H1 (cell line): ENCODE measurements around the gene DNAJC24. TPM values are rescaled to one million over a fixed set of nuclear protein-coding genes. Genes with fewer than 3 reads are reported as not detected.
A peak's percentile ranks its signal among the peaks of the same experiment; 100 is the strongest.

Experiments used
- CTCF ChIA-PET: fragments of 300-600 bp; sonication (Branson Sonifier 250); formaldehyde crosslinking; loops from one replicate; lab custom pipeline; 2021; ENCODE audit not compliant: partially characterized antibody; lab: Charles Lee
- POLR2A ChIA-PET: fragments of 300-600 bp; sonication (Branson Sonifier 250); formaldehyde crosslinking; loops from one replicate; lab custom pipeline; 2021; ENCODE audit warnings: inconsistent platforms; ENCODE audit not compliant: partially characterized antibody; lab: Charles Lee
- DNase-seq, 2 experiments: peaks; one replicate each; pipeline versions ENCODE4 v3.0.0 to v3.0.0-alpha.2; 2010 to 2022; ENCODE audit warnings: low spot score in 2 of 2, low read depth in 1 of 2, mixed read lengths in 1 of 2
- FAIRE-seq: peaks from 2 replicates; lab custom pipeline; 2011; peaks lifted over from hg19 to GRCh38; lab: Jason Lieb, UNC
- H2AFZ ChIP-seq: 2 replicates; pipeline ENCODE4 v1.8.1; 2012; ENCODE audit warnings: low read length, inconsistent platforms
- H2AK5ac ChIP-seq: 2 replicates; pipeline ENCODE4 v1.6.1; 2013; ENCODE audit warnings: low read depth, low read length
- H2BK120ac ChIP-seq: replicated peaks from 2 replicates; pipeline ENCODE3; 2013; ENCODE audit warnings: low read depth, low read length, inconsistent platforms
- H2BK12ac ChIP-seq: 2 replicates; pipeline ENCODE4 v1.6.1; 2013; ENCODE audit warnings: low read depth, low read length
- H2BK15ac ChIP-seq: 2 replicates; pipeline ENCODE4 v1.6.1; 2013; ENCODE audit warnings: low read length
- H2BK20ac ChIP-seq: 2 replicates; pipeline ENCODE4 v1.6.1; 2013; ENCODE audit warnings: low read length
- H2BK5ac ChIP-seq: 2 replicates; pipeline ENCODE4 v1.6.1; 2013; ENCODE audit warnings: low read depth, low read length
- H3K14ac ChIP-seq: 2 replicates; pipeline ENCODE4 v1.6.1; 2013; ENCODE audit warnings: inconsistent platforms; ENCODE audit not compliant: insufficient read length
- H3K18ac ChIP-seq: 2 replicates; pipeline ENCODE4 v1.6.1; 2013; ENCODE audit warnings: low read length; ENCODE audit errors: extremely low read depth
- H3K23ac ChIP-seq: 2 replicates; pipeline ENCODE4 v1.6.1; 2013; ENCODE audit warnings: inconsistent platforms; ENCODE audit not compliant: insufficient read length
- H3K23me2 ChIP-seq: 2 replicates; pipeline ENCODE4 v1.6.1; 2013; ENCODE audit warnings: low read depth, low read length
- H3K27ac ChIP-seq: 2 replicates; pipeline ENCODE4 v1.6.1; 2011; ENCODE audit warnings: low read depth, low read length, inconsistent platforms
- H3K27me3 ChIP-seq, 4 experiments: replicated peaks in 1 of 4; 1 replicate in 1 of 4; 2 replicates in 3 of 4; pipeline versions ENCODE4 v1.6.1 to v1.8.1; 2011 to 2013; ENCODE audit warnings: low read length in 3 of 4, mild to moderate bottlenecking in 3 of 4, inconsistent platforms in 2 of 4, mixed read lengths in 2 of 4, moderate library complexity in 1 of 4; ENCODE audit not compliant: control insufficient read depth in 3 of 4, insufficient read depth in 3 of 4; ENCODE audit errors: extremely low read depth in 1 of 4
- H3K36me3 ChIP-seq, 4 experiments: 2 replicates each; pipeline versions ENCODE4 v1.6.1 to v1.8.1; 2011 to 2013; ENCODE audit warnings: mild to moderate bottlenecking in 4 of 4, low read length in 3 of 4, moderate library complexity in 2 of 4, control low read depth in 1 of 4, inconsistent platforms in 1 of 4; ENCODE audit not compliant: insufficient read depth in 4 of 4, control insufficient read depth in 2 of 4
- H3K4ac ChIP-seq: replicated peaks from 2 replicates; pipeline ENCODE3; 2013; ENCODE audit warnings: low read length, low read depth, mixed read lengths, inconsistent platforms; ENCODE audit not compliant: insufficient read length
- H3K4me1 ChIP-seq, 4 experiments: replicated peaks in 1 of 4; 1 replicate in 1 of 4; 2 replicates in 3 of 4; pipeline versions ENCODE4 v1.6.1 to v1.8.1; 2011 to 2013; ENCODE audit warnings: low read length in 3 of 4, inconsistent platforms in 2 of 4, mixed read lengths in 1 of 4; ENCODE audit not compliant: insufficient read depth in 4 of 4, control insufficient read depth in 3 of 4
- H3K4me2 ChIP-seq, 2 experiments: 2 replicates each; pipeline versions ENCODE4 v1.6.1 to v1.8.1; 2011 to 2013; ENCODE audit warnings: low read depth in 2 of 2, low read length in 2 of 2, control low read depth in 1 of 2, inconsistent platforms in 1 of 2, mild to moderate bottlenecking in 1 of 2; ENCODE audit not compliant: insufficient read depth in 1 of 2
- H3K4me3 ChIP-seq, 4 experiments: fragments of 200-600, 300-600 bp in 1 of 4; sonication (generic), shearing (Covaris generic), sonication (Bioruptor Twin) in 1 of 4; 2 replicates each; pipeline versions ENCODE4 v1.5.1 to v1.8.1; 2011 to 2016; ENCODE audit warnings: low read length in 4 of 4, low read depth in 3 of 4, control low read depth in 2 of 4, inconsistent platforms in 2 of 4, mild to moderate bottlenecking in 2 of 4, mixed read lengths in 1 of 4, moderate library complexity in 1 of 4; ENCODE audit not compliant: insufficient read depth in 2 of 4; ENCODE audit errors: extremely low read depth in 1 of 4
- H3K56ac ChIP-seq: replicated peaks from 2 replicates; pipeline ENCODE3; 2013; ENCODE audit warnings: low read depth, mild to moderate bottlenecking, mixed read lengths, low read length, inconsistent platforms; ENCODE audit not compliant: insufficient read length
- H3K79me1 ChIP-seq: 2 replicates; pipeline ENCODE4 v1.6.1; 2013; ENCODE audit warnings: low read depth, low read length, control low read depth
- H3K79me2 ChIP-seq, 2 experiments: 2 replicates each; pipeline versions ENCODE4 v1.6.1 to v1.8.1; 2012 to 2013; ENCODE audit warnings: low read length in 2 of 2, mild to moderate bottlenecking in 2 of 2, inconsistent platforms in 1 of 2; ENCODE audit not compliant: insufficient read depth in 2 of 2, control insufficient read depth in 1 of 2
- H3K9ac ChIP-seq, 4 experiments: replicated peaks in 1 of 4; 1 replicate in 1 of 4; 2 replicates in 3 of 4; pipeline versions ENCODE4 v1.6.1 to v1.8.1; 2011 to 2013; ENCODE audit warnings: low read depth in 3 of 4, low read length in 3 of 4, control low read depth in 2 of 4, mild to moderate bottlenecking in 2 of 4, moderate library complexity in 2 of 4, inconsistent platforms in 1 of 4; ENCODE audit errors: extremely low read depth in 1 of 4
- H3K9me3 ChIP-seq, 2 experiments: 2 replicates each; pipeline versions ENCODE4 v1.6.1 to v1.8.1; 2012 to 2013; ENCODE audit warnings: mild to moderate bottlenecking in 2 of 2, moderate library complexity in 2 of 2, control low read depth in 1 of 2, inconsistent platforms in 1 of 2, low read depth in 1 of 2, low read length in 1 of 2, mixed read lengths in 1 of 2; ENCODE audit not compliant: insufficient read depth in 2 of 2
- H4K20me1 ChIP-seq, 2 experiments: replicated peaks in 1 of 2; 2 replicates each; pipeline versions ENCODE3 to v1.8.1; 2011 to 2013; ENCODE audit warnings: inconsistent platforms in 2 of 2, low read length in 2 of 2, mild to moderate bottlenecking in 1 of 2; ENCODE audit not compliant: insufficient read depth in 2 of 2, control insufficient read depth in 1 of 2
- H4K5ac ChIP-seq: 2 replicates; pipeline ENCODE4 v1.6.1; 2013; ENCODE audit warnings: low read length, low read depth, mixed read lengths, inconsistent platforms; ENCODE audit not compliant: insufficient read length
- H4K8ac ChIP-seq: 2 replicates; pipeline ENCODE4 v1.8.0; 2013; ENCODE audit warnings: mild to moderate bottlenecking, moderate library complexity, low read length, inconsistent platforms; ENCODE audit not compliant: insufficient read depth; ENCODE audit errors: extremely low read depth
- H4K91ac ChIP-seq: replicated peaks from 2 replicates; pipeline ENCODE3; 2013; ENCODE audit warnings: low read length, mixed read lengths, inconsistent platforms; ENCODE audit not compliant: insufficient read length
- CTCF ChIP-seq, 3 experiments: IDR thresholded peaks; 1 replicate in 2 of 3; 2 replicates in 1 of 3; pipeline versions ENCODE4 v1.5.1 to v1.6.1; 2011; ENCODE audit warnings: low read length in 3 of 3, mild to moderate bottlenecking in 3 of 3, inconsistent platforms in 2 of 3, low read depth in 1 of 3, moderate library complexity in 1 of 3; ENCODE audit not compliant: insufficient read depth in 1 of 3; ENCODE audit errors: control extremely low read depth in 1 of 3
- EGR1 ChIP-seq: IDR thresholded peaks from 2 replicates; pipeline ENCODE4 v1.6.1; 2011; ENCODE audit warnings: low read depth, low read length, borderline replicate concordance
- PHF8 ChIP-seq: fragments of 200-600 bp; sonication (generic); conservative IDR thresholded peaks from 2 replicates; pipeline ENCODE4 v1.7.1; 2012; ENCODE audit warnings: low read depth, mild to moderate bottlenecking, inconsistent platforms, low read length, moderate library complexity
- RAD21 ChIP-seq, 2 experiments: IDR thresholded peaks in 1 of 2; conservative IDR thresholded peaks in 1 of 2; 2 replicates each; pipeline ENCODE4 v1.6.1; 2011; ENCODE audit warnings: low read depth in 2 of 2, low read length in 2 of 2, improper control_type of control experiment in 1 of 2, inconsistent platforms in 1 of 2, mild to moderate bottlenecking in 1 of 2, moderate library complexity in 1 of 2
- TAF1 ChIP-seq: IDR thresholded peaks from 2 replicates; pipeline ENCODE4 v1.6.1; 2011; ENCODE audit warnings: mild to moderate bottlenecking, low read depth, low read length
- WGBS, 2 experiments: shearing (Covaris generic) in 1 of 2; methylation state at CpG; one replicate each; pipeline versions ENCODE4 v1.1.6 to v1.1.7; 2013 to 2015; ENCODE audit warnings: low lambda C conversion rate in 2 of 2, mixed read lengths in 2 of 2, inconsistent platforms in 1 of 2, low coverage in 1 of 2, missing lambda C conversion rate in 1 of 2; ENCODE audit not compliant: insufficient replicate concordance in 2 of 2, insufficient coverage in 1 of 2, insufficient read length in 1 of 2; ENCODE audit errors: extremely low coverage in 1 of 2, missing lambda C conversion rate in 1 of 2; 5-methylcytosine and 5-hydroxymethylcytosine counted together
- polyA plus RNA-seq, 7 experiments: library from polyadenylated mRNA; depleted of rRNA in 3 of 7; stranded (reverse) in 5 of 7; unstranded in 2 of 7; fragments of >200 nt in 5 of 7; fragments of 200-250 nt in 2 of 7; gene quantifications; 1 replicate in 5 of 7; 2 replicates in 1 of 7; 4 replicates in 1 of 7; pipeline versions ENCODE4 v1.2.1 to v1.2.3, GENCODE V29; 2011 to 2013; ENCODE audit warnings: missing spikeins in 2 of 7, mixed read lengths in 2 of 7
- total RNA-seq: library from RNA; stranded (reverse); fragmentation: NEBNext Ultra II Directional; extraction: Animal tissue kit (Norgen Biotek cat#: 25700); gene quantifications from 2 replicates; pipeline ENCODE4 v1.2.1, GENCODE V29; 2021

Gene DNAJC24
- total and polyA plus RNA-seq, 2 of the 8 experiments (the other 6 are each of a cell fraction or from before 2014, with no cell fraction given): 7.2 to 21.1 TPM

- H4K8ac ChIP-seq: no peak overlapping the region
- H3K27me3 ChIP-seq: no peaks in the 10 kb centered on the region
- H3K36me3 ChIP-seq: peaks cover 0 to 7% (median 0%) of the 10 kb centered on the region in 4 experiments; a peak in 2 of 8 replicates
- H3K4me1 ChIP-seq: no peaks in the 10 kb centered on the region
- H3K9ac ChIP-seq: no peak overlapping the region
- H4K5ac ChIP-seq: no peak overlapping the region
- H3K4me3 ChIP-seq: no peak overlapping the region
- no peak overlapping the region for H3K4ac ChIP-seq
- H3K23ac ChIP-seq: no peak overlapping the region
- no peaks in the 10 kb centered on the region for H3K79me2 ChIP-seq
- no peak overlapping the region for H2BK20ac ChIP-seq
- no peak overlapping the region for H3K14ac ChIP-seq
- no peak overlapping the region for H3K27ac ChIP-seq
- ChIA-PET POLR2A (no interaction called here), CTCF (interaction anchor here (0.6 to 2.6 kb wide), 16 partner anchors 10 to 779 kb away, joined by 3 to 11 read pairs (median 4); no protein-coding TSS in a partner anchor)
- H3K56ac ChIP-seq: no peak overlapping the region
- WGBS, 2 experiments: 58% methylated on average over 5 of the region's 5 CpGs; no CpG with 5 or more reads in 1 of the 2 experiments
- no peak overlapping the region for H4K91ac ChIP-seq
- H2AFZ ChIP-seq: no peak overlapping the region
- DNase-seq: no peak
- TF ChIP-seq PHF8 (no peak), RAD21 (IDR thresholded peaks at IDR 0.05 in 1 of 2, conservative IDR thresholded peaks at IDR 0.05 in 1 of 2; ENCODE audit: low read depth in 2 of 2, low read length in 2 of 2) (peak in 1 of 2 experiments; percentile 78), EGR1 (no peak), CTCF (IDR thresholded peaks at IDR 0.05; ENCODE audit: control extremely low read depth in 1 of 3, insufficient read depth in 1 of 3, low read depth in 1 of 3, low read length in 3 of 3) (peak in 2 of 3 experiments; percentile 42 to 62; a peak in 2 of 4 replicates), TAF1 (no peak)
- no peaks in the 10 kb centered on the region for H4K20me1 ChIP-seq
- no peak overlapping the region for H2BK5ac ChIP-seq
- no peak overlapping the region for H2BK12ac ChIP-seq
- H3K4me2 ChIP-seq: no peak overlapping the region
- no peaks in the 10 kb centered on the region for H3K79me1 ChIP-seq
- no peaks in the 10 kb centered on the region for H3K23me2 ChIP-seq
- no peak overlapping the region for H2AK5ac ChIP-seq
- no peak for FAIRE-seq
- H2BK15ac ChIP-seq: no peak overlapping the region
- H3K18ac ChIP-seq: no peak overlapping the region
- H2BK120ac ChIP-seq: no peak overlapping the region
- peaks cover 0 to 2% of the 10 kb centered on the region in 2 experiments; a peak in 1 of 4 replicates for H3K9me3 ChIP-seq
These were observed 27.7 kb downstream of the DNAJC24 start for GRCh38 chr11:31397239-31397834.
